ENCODE measurements around the gene USP48.
"Not testable (repeated sequence)": the region's sequence is repeated elsewhere in the genome, so short reads cannot be mapped to it uniquely, and the experiment has no call there.

Gene USP48

GRCh38 chr1:21770602-21771001 lies 12.3 kb downstream of the USP48 start:
- not testable (repeated sequence) for DNase-seq

- DNase-seq: no peak
Observed at GRCh38 chr1:21770201-21770600, 12.7 kb downstream of the USP48 start.

- not testable (repeated sequence) for DNase-seq
Observed at GRCh38 chr1:21767106-21767505, 15.8 kb downstream of the USP48 start.

DNA sequence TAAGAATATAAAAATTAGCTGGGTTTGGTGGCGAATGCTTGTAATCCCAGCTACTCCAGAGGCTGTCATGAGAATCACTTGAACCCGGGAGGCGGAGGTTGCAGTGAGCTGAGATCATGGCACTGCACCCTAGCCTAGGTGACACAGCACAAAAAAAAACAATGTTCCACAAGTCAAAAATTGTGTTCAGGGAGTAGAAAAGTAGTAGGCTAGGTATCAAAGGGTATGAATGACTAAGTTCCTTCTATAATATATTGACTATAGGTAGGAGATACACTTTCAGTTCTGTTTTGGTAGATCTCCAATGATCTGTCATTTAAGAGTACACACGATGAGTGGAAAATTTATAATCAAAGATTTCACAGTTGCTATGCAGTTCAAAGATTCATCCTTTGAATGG lies 16.7 kb downstream of the USP48 start:
- no peak for DNase-seq

GRCh38 chr1:21764615-21765423 lies 18.1 kb downstream of the USP48 start:
- DNase-seq: no peak

GRCh38 chr1:21763694-21764419 lies 19.1 kb downstream of the USP48 start:
- DNase-seq: no peak

GRCh38 chr1:21763236-21763635 lies 19.7 kb downstream of the USP48 start:
- no peak for DNase-seq

GRCh38 chr1:21762022-21762404 lies 20.9 kb downstream of the USP48 start:
- no peak for DNase-seq

DNA sequence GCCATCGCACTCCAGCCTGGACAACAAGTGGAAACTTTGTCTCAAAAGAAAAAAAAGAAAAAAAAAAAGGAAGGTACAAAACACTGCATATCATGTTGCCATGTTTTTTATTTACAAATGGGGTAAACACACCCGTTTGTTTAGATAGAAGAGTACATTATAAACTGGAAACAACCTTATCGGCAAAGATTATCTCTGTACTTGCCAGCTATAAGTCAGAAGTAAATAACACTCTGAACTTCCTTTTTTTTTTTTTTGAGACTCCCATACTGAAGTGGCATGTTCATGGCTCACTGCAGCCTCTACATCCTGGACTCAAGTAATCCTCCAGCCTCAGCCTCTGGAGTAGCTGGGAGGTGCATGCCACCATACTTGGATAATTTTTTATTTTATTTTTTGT lies 21.9 kb downstream of the USP48 start:
- DNase-seq: no peak

DNA sequence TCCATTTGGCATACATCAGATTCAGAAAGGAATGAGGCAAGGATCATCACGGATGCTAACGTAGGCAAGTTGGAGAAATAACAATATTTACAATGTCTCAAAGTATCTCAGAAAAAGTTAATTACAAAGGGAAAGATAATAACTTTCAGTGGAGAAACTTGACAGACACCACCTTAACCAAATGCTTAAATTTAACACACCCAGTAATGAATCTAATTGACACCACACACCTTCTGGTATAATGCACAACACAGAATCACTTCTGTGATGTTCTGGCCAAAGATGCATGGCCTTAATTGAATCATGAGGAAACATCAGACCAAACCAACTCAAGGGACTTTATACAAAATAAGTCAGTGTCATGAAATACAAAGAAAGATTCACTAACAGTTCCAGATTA lies 23.1 kb downstream of the USP48 start:
- DNase-seq: no peak

GRCh38 chr1:21759182-21759581 lies 23.8 kb downstream of the USP48 start:
- DNase-seq: no peak

- no peak for DNase-seq
Observed at GRCh38 chr1:21758614-21759013, 24.3 kb downstream of the USP48 start.

GRCh38 chr1:21756393-21757089 lies 26.4 kb downstream of the USP48 start:
- DNase-seq: no peak

DNA sequence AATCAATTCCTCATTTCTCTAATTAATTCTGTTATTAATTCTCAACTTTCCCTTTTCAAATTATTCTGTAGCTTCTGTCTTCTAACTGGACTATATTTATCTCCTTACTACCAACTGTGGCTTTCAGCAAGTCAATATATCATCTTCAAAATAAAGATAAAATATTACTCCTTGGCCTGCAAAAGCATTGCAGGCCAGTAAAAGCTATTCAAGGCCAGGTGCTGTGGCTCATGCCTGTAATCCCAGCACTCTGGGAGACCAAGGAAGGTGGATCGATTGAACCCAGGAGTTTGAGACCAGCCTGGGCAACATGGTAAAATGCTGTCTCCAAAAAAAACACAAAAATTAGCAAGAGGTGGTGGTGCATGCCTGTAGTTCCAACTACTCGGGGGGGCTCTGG lies 27.9 kb downstream of the USP48 start:
- DNase-seq: no peak

DNA sequence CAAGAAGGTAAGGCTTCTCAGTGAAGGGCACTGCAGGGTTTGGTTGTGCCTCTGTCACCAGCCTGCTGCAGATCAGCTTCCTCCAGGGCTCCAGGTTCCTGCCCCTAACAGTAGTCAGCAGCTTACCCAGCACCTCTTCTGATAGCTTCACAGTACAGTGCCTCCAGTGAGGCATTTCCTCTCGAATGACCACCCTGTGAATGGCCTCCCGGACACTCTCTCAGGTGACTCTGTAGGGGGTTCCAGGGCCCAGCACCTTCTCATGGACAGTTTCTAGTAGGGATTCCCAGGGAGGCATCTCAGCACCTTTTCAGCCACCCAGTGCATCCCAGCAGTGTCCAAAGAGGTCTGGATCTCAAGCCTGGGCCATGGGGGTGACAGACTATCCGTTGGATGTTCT lies 28.4 kb downstream of the USP48 start:
- no peak for DNase-seq

GRCh38 chr1:21752186-21752585 lies 30.8 kb downstream of the USP48 start:
- no peak for DNase-seq

GRCh38 chr1:21751281-21751680 lies 31.7 kb downstream of the USP48 start:
- DNase-seq: no peak

GRCh38 chr1:21750841-21751240 lies 32.1 kb downstream of the USP48 start:
- DNase-seq: no peak

- DNase-seq: no peak
Observed at GRCh38 chr1:21749859-21750468, 33.0 kb downstream of the USP48 start.

GRCh38 chr1:21749109-21749508 lies 33.8 kb downstream of the USP48 start:
- DNase-seq: no peak

DNA sequence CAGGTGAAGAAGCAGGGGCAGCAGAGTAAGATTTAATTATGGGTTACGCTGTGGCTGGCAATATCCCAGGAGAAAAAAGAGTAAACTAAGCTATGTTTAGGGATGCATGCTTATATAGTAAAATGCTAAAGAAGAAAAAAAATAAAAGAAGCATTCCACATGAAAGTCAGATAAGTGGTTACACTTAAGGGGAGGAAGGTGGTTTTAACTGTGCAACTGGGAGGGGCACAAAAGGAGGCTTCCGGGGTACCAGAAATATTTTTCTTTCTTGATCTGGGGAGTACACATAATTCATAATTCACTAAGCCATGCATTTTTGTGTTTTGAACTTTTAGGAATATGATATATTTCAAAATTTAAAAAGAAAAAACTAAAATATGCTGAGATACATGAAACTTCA lies 39.5 kb downstream of the USP48 start:
- DNase-seq: no peak

DNA sequence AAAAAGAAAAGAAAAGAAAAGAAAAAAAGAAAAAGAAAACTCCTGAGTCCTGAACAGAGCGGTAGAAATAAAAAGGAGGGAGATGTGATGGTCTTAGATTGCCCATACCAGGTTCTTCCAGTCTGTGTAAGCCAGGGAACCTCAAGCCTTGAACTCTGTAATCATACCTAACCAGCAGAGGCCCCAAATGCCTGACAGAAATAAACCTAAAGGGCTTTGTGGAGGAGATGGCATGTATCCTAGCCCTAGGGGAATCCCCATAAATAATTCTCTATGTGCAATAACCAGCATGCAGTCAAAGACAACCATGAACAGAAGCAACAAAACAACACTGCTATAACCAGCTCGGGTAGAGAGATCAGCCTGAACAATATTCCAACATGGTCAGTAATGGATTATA lies 40.4 kb downstream of the USP48 start:
- no peak for DNase-seq

GRCh38 chr1:21741206-21741605 lies 41.7 kb downstream of the USP48 start:
- DNase-seq: no peak
